G401 (cell line): ENCODE results near the gene PCSK5. TPM values are rescaled to one million over a fixed set of nuclear protein-coding genes. Genes with fewer than 3 reads are reported as not detected.
"Not testable (repeated sequence)": the region's sequence is repeated elsewhere in the genome, so short reads cannot be mapped to it uniquely, and the experiment has no call there.

Experiments used
- DNase-seq: peaks from one replicate; pipeline ENCODE4 v3.0.0-alpha.2; 2015; ENCODE audit warnings: low spot score
- in situ Hi-C: cut with HindIII; loops from 2 replicates; pipeline ENCODE4 v1.10.0; 2016; ENCODE audit warnings: low sequenced_read_pairs, mixed read lengths
- total RNA-seq: library from RNA; depleted of rRNA; stranded (reverse); fragments of >200 nt; shearing (Covaris generic); gene quantifications from 2 replicates; pipeline ENCODE4 v1.2.3, GENCODE V29; 2014

The PCSK5 gene
- total RNA-seq, 1 experiment from 2014 or later = 5.3 TPM

GRCh38 chr9:76307047-76307446 lies 416.6 kb downstream of the PCSK5 start:
- in situ Hi-C loops, DNase-seq: not testable (repeated sequence)

- in situ Hi-C loops = no loop called here
- DNase-seq = no peak
These were observed 420.1 kb downstream of the PCSK5 start for GRCh38 chr9:76310577-76310976.

- in situ Hi-C loops = no loop called here
- DNase-seq = no peak
These were observed 420.5 kb downstream of the PCSK5 start for GRCh38 chr9:76310991-76311390.

- in situ Hi-C loops = no loop called here
- DNase-seq = no peak
These were observed 421.1 kb downstream of the PCSK5 start for GRCh38 chr9:76311537-76311936.

- in situ Hi-C loops = no loop called here
- DNase-seq = no peak
These were observed 423.3 kb downstream of the PCSK5 start for GRCh38 chr9:76313771-76314170.

GRCh38 chr9:76314321-76314720 lies 423.8 kb downstream of the PCSK5 start:
- in situ Hi-C loops = no loop called here
- no peak for DNase-seq

GRCh38 chr9:76316069-76316468 lies 425.6 kb downstream of the PCSK5 start:
- DNase-seq = no peak
- in situ Hi-C loops = no loop called here

GRCh38 chr9:76319466-76319865 lies 429.0 kb downstream of the PCSK5 start:
- in situ Hi-C loops, DNase-seq: not testable (repeated sequence)

GRCh38 chr9:76321195-76321828 lies 430.8 kb downstream of the PCSK5 start:
- DNase-seq = no peak
- in situ Hi-C loops = no loop called here

GRCh38 chr9:76322810-76323209 lies 432.3 kb downstream of the PCSK5 start:
- in situ Hi-C loops = no loop called here
- DNase-seq = no peak

- no peak for DNase-seq
These were observed 433.0 kb downstream of the PCSK5 start for GRCh38 chr9:76323490-76323889.

GRCh38 chr9:76324030-76324429 lies 433.6 kb downstream of the PCSK5 start:
- in situ Hi-C loops = not testable (repeated sequence)

More at GRCh38 chr9:76323490-76323889, 433.0 kb downstream of the PCSK5 start:
- in situ Hi-C loops = no loop called here

GRCh38 chr9:76330034-76330433 lies 439.6 kb downstream of the PCSK5 start:
- no peak for DNase-seq
- in situ Hi-C loops = no loop called here

More at GRCh38 chr9:76324030-76324429, 433.6 kb downstream of the PCSK5 start:
- DNase-seq = not testable (repeated sequence)

- in situ Hi-C loops = no loop called here
- no peak for DNase-seq
These were observed 442.9 kb downstream of the PCSK5 start for GRCh38 chr9:76333388-76333787.

- DNase-seq = no peak
- in situ Hi-C loops = no loop called here
These were observed 443.5 kb downstream of the PCSK5 start for GRCh38 chr9:76333964-76334363.

GRCh38 chr9:76336027-76336426 lies 445.6 kb downstream of the PCSK5 start:
- no peak for DNase-seq
- in situ Hi-C loops = no loop called here

GRCh38 chr9:76338418-76338817 lies 447.9 kb downstream of the PCSK5 start:
- in situ Hi-C loops = no loop called here
- DNase-seq = no peak

GRCh38 chr9:76341616-76342015 lies 451.1 kb downstream of the PCSK5 start:
- DNase-seq = no peak
- in situ Hi-C loops = no loop called here

GRCh38 chr9:76342201-76342600 lies 451.7 kb downstream of the PCSK5 start:
- in situ Hi-C loops = no loop called here
- DNase-seq = no peak

- in situ Hi-C loops = no loop called here
These were observed 452.4 kb downstream of the PCSK5 start for GRCh38 chr9:76342858-76343257.

GRCh38 chr9:76349865-76350264 lies 459.4 kb downstream of the PCSK5 start:
- in situ Hi-C loops = no loop called here
- no peak for DNase-seq

More at GRCh38 chr9:76342858-76343257, 452.4 kb downstream of the PCSK5 start:
- no peak for DNase-seq
